ENCODE measurements around the gene DLG2.

Gene DLG2

DNA sequence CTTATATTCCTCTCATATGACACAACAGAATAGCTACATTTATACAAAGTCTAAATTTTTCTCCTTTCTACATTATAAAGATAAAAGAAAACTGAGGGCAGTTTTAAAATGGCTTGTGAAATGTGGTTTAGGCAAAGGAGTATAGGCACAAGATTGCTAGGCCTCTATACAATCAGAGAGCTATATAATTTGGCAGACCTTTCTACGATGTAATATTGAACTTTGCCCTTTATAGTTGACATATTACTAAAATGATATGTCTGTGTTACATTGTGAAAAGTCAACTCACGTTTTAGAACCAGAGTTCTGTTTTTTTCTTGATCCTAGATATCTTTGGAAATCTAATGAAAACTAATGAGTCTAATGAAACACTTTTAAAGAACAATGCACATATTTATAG lies 430.2 kb downstream of the DLG2 start:
- Mint-ChIP-seq H3K9me3 (peaks cover 31% of the 10 kb centered on the region), H3K4me1 (ENCODE audit: low read depth) (no peaks in the 10 kb centered on the region), H3K27me3 (ENCODE audit: low read depth) (no peaks in the 10 kb centered on the region), H3K36me3 (ENCODE audit: low read depth) (no peaks in the 10 kb centered on the region), H3K4me3 (no peak overlapping the region), H3K27ac (no peak overlapping the region)
- no peak for DNase-seq (ENCODE audit: low spot score)

- no peak for DNase-seq (ENCODE audit: low spot score)
- no peak overlapping the region for H3K27ac Mint-ChIP-seq
- no peaks in the 10 kb centered on the region for H3K4me1 Mint-ChIP-seq (ENCODE audit: low read depth)
- H3K9me3 Mint-ChIP-seq, result peaks cover 27% of the 10 kb centered on the region
- no peaks in the 10 kb centered on the region for H3K36me3 Mint-ChIP-seq (ENCODE audit: low read depth)
- H3K4me3 Mint-ChIP-seq, result no peak overlapping the region
- no peaks in the 10 kb centered on the region for H3K27me3 Mint-ChIP-seq (ENCODE audit: low read depth)
These were observed 431.2 kb downstream of the DLG2 start for GRCh38 chr11:85195934-85196333.

DNA sequence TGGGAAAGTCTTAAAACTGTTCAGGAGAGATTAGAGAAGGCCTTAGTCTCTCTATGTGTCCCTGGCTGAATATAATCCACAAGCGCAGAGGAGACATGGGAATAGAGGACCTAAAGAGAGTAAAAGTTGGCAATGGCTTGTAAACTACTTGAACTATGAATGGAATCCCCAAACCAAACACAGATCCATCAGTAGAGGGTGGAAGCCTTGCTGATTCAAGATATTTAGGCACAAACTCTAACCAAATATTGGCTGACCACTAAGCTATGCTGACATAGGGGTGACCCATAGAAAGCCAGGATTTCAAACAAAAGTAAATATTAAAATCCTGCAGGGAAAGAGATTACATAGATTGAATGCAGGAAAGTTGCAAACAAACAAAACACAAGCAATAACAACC lies 439.2 kb downstream of the DLG2 start:
- no peaks in the 10 kb centered on the region for H3K36me3 Mint-ChIP-seq (ENCODE audit: low read depth)
- H3K4me1 Mint-ChIP-seq (ENCODE audit: low read depth), result no peaks in the 10 kb centered on the region
- H3K9me3 Mint-ChIP-seq, result peaks cover 40% of the 10 kb centered on the region
- H3K27me3 Mint-ChIP-seq (ENCODE audit: low read depth), result no peaks in the 10 kb centered on the region
- H3K27ac Mint-ChIP-seq, result no peak overlapping the region
- no peak for DNase-seq (ENCODE audit: low spot score)
- H3K4me3 Mint-ChIP-seq, result no peak overlapping the region

- H3K9me3 Mint-ChIP-seq, result peaks cover 22% of the 10 kb centered on the region
These were observed 442.4 kb downstream of the DLG2 start for GRCh38 chr11:85184721-85185120.

GRCh38 chr11:85182441-85183387 lies 444.4 kb downstream of the DLG2 start:
- no peak overlapping the region for H3K27ac Mint-ChIP-seq
- no peaks in the 10 kb centered on the region for H3K4me1 Mint-ChIP-seq (ENCODE audit: low read depth)
- no peak for DNase-seq (ENCODE audit: low spot score)
- no peak overlapping the region for H3K4me3 Mint-ChIP-seq
- peaks cover 17% of the 10 kb centered on the region for H3K9me3 Mint-ChIP-seq
- H3K36me3 Mint-ChIP-seq (ENCODE audit: low read depth), result no peaks in the 10 kb centered on the region
- H3K27me3 Mint-ChIP-seq (ENCODE audit: low read depth), result no peaks in the 10 kb centered on the region

More at GRCh38 chr11:85184721-85185120, 442.4 kb downstream of the DLG2 start:
- no peaks in the 10 kb centered on the region for H3K4me1 Mint-ChIP-seq (ENCODE audit: low read depth)
- no peak overlapping the region for H3K4me3 Mint-ChIP-seq
- no peaks in the 10 kb centered on the region for H3K36me3 Mint-ChIP-seq (ENCODE audit: low read depth)
- no peaks in the 10 kb centered on the region for H3K27me3 Mint-ChIP-seq (ENCODE audit: low read depth)
- DNase-seq (ENCODE audit: low spot score), result no peak
- no peak overlapping the region for H3K27ac Mint-ChIP-seq

- H3K4me3 Mint-ChIP-seq, result no peak overlapping the region
These were observed 446.6 kb downstream of the DLG2 start for GRCh38 chr11:85180528-85180927.

GRCh38 chr11:85171648-85172257 lies 455.4 kb downstream of the DLG2 start:
- H3K36me3 Mint-ChIP-seq (ENCODE audit: low read depth), result no peaks in the 10 kb centered on the region
- no peaks in the 10 kb centered on the region for H3K4me1 Mint-ChIP-seq (ENCODE audit: low read depth)
- no peak overlapping the region for H3K4me3 Mint-ChIP-seq
- no peak overlapping the region for H3K27ac Mint-ChIP-seq
- DNase-seq (ENCODE audit: low spot score), result no peak
- peaks cover 20% of the 10 kb centered on the region for H3K9me3 Mint-ChIP-seq
- H3K27me3 Mint-ChIP-seq (ENCODE audit: low read depth), result no peaks in the 10 kb centered on the region

More at GRCh38 chr11:85180528-85180927, 446.6 kb downstream of the DLG2 start:
- Mint-ChIP-seq H3K27ac (no peak overlapping the region), H3K4me1 (ENCODE audit: low read depth) (no peaks in the 10 kb centered on the region), H3K27me3 (ENCODE audit: low read depth) (no peaks in the 10 kb centered on the region), H3K9me3 (peaks cover 2% of the 10 kb centered on the region), H3K36me3 (ENCODE audit: low read depth) (no peaks in the 10 kb centered on the region)
- no peak for DNase-seq (ENCODE audit: low spot score)

DNA sequence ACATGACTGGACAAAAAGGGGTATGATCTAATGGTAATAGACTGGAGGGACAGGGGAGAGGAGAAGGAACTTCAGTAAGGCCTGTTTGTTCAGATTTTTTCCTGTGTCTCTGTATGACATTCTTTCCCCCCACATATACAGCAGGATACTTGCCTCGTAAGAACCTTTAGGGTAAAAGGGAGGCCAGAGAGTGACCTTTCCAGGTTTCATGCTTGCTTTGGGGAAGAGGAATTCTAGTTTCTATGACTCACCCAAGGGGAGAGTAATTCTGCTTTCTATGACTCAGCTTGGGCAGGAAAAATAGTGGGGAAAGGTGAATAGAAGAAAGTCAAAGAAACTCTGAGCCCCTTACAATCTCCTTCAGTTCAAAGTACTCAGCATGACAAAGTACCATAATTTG lies 457.0 kb downstream of the DLG2 start:
- Mint-ChIP-seq H3K27me3 (ENCODE audit: low read depth) (no peaks in the 10 kb centered on the region), H3K9me3 (peaks cover 26% of the 10 kb centered on the region), H3K4me1 (ENCODE audit: low read depth) (no peaks in the 10 kb centered on the region), H3K27ac (no peak overlapping the region), H3K4me3 (no peak overlapping the region), H3K36me3 (ENCODE audit: low read depth) (no peaks in the 10 kb centered on the region)
- DNase-seq (ENCODE audit: low spot score), result no peak

GRCh38 chr11:85167471-85167870 lies 459.7 kb downstream of the DLG2 start:
- Mint-ChIP-seq H3K27ac (no peak overlapping the region), H3K9me3 (peaks cover 13% of the 10 kb centered on the region), H3K4me1 (ENCODE audit: low read depth) (no peaks in the 10 kb centered on the region), H3K36me3 (ENCODE audit: low read depth) (no peaks in the 10 kb centered on the region), H3K4me3 (no peak overlapping the region), H3K27me3 (ENCODE audit: low read depth) (no peaks in the 10 kb centered on the region)
- DNase-seq (ENCODE audit: low spot score), result no peak

- Mint-ChIP-seq H3K27ac (no peak overlapping the region), H3K4me1 (ENCODE audit: low read depth) (no peaks in the 10 kb centered on the region), H3K4me3 (no peak overlapping the region), H3K27me3 (ENCODE audit: low read depth) (no peaks in the 10 kb centered on the region), H3K9me3 (peaks cover 13% of the 10 kb centered on the region), H3K36me3 (ENCODE audit: low read depth) (no peaks in the 10 kb centered on the region)
- DNase-seq (ENCODE audit: low spot score), result no peak
These were observed 460.1 kb downstream of the DLG2 start for GRCh38 chr11:85167038-85167437.

DNA sequence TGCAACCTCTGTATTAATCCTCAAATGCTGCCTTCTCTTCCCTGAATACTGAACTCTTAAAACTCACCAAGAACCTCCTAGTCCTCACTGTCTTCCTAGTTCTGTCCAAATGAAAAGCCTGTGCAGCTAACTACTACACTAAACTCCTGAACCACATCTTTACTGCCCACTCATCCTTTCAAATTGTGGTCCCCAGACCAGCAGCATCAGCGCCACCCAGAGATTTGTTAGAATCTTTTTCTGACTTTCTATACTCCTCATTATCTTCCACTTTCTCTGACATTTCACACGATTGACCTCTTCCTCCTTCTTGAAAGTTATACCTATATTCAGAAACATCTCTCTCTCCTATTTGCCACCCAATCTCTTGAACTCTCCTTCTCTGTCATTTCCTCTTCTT lies 461.3 kb downstream of the DLG2 start:
- Mint-ChIP-seq H3K4me1 (ENCODE audit: low read depth) (no peaks in the 10 kb centered on the region), H3K9me3 (peaks cover 18% of the 10 kb centered on the region), H3K27me3 (ENCODE audit: low read depth) (no peaks in the 10 kb centered on the region), H3K4me3 (no peak overlapping the region), H3K36me3 (ENCODE audit: low read depth) (no peaks in the 10 kb centered on the region), H3K27ac (no peak overlapping the region)
- DNase-seq (ENCODE audit: low spot score), result no peak

DNA sequence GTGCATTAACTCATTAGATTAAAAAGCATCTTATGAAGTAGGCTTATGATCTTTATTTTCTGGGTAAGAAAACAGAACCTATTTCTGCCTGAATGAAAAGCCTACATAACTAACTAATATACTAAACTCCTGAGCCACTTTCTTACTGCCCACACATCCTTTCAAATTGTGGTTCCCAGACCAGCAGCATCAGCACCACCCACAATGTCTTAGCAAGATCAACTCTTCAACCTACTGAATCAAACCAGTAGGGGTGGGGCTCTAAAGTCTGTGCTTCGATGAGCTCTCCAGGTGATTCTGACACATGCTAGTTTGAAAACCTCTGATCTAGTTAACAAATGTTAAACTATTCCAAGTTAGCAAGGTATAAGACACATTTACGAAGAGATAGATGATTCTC lies 462.4 kb downstream of the DLG2 start:
- Mint-ChIP-seq H3K4me3 (no peak overlapping the region), H3K36me3 (ENCODE audit: low read depth) (no peaks in the 10 kb centered on the region), H3K9me3 (peaks cover 20% of the 10 kb centered on the region)

DNA sequence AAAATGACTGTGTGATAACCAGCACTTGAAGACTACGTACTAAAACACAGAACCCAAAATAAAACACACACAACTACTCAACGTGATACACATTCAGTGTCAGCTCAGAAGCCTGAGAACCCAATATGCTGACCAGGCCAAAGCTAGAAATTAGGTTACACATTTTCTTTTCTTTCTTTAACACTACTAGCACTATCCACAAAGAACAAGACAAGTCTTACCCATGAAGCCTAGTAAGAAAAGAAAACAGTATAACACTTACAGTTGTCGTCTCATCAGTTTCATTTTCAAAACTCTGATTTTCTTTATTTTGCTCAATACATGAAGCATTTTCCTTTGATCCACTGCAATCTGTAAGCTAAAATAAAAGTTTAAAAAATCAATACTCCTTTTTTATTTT lies 472.9 kb downstream of the DLG2 start:
- Mint-ChIP-seq H3K9me3 (peaks cover 23% of the 10 kb centered on the region), H3K36me3 (ENCODE audit: low read depth) (no peaks in the 10 kb centered on the region), H3K27ac (no peak overlapping the region), H3K4me1 (ENCODE audit: low read depth) (no peaks in the 10 kb centered on the region), H3K27me3 (ENCODE audit: low read depth) (no peaks in the 10 kb centered on the region), H3K4me3 (no peak overlapping the region)
- DNase-seq (ENCODE audit: low spot score), result no peak

More for the DNA sequence above, 462.4 kb downstream of the DLG2 start:
- Mint-ChIP-seq H3K27me3 (ENCODE audit: low read depth) (no peaks in the 10 kb centered on the region), H3K4me1 (ENCODE audit: low read depth) (no peaks in the 10 kb centered on the region), H3K27ac (no peak overlapping the region)
- DNase-seq (ENCODE audit: low spot score), result no peak

DNA sequence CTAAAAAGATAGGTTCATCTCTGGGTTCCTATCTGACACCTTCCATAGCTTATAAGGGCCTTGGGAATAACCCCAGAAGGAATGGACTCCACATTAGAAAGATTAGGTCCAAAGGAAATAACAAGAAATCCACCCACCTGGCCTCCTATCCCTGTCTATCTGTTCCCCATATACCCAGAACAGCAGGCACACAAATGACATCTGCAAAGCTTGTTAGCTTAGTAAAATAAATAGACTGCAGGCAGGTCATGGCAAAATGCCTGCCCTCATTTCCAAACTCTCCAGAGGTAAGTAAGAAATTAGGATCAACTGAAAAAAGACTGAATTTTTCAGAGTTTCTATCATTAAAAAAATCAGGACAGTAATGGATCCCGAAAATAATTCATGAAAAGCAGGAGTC lies 489.5 kb downstream of the DLG2 start:
- H3K27me3 Mint-ChIP-seq (ENCODE audit: low read depth), result no peaks in the 10 kb centered on the region
- H3K36me3 Mint-ChIP-seq (ENCODE audit: low read depth), result no peaks in the 10 kb centered on the region
- H3K9me3 Mint-ChIP-seq, result peaks cover 38% of the 10 kb centered on the region
- no peak overlapping the region for H3K27ac Mint-ChIP-seq
- no peaks in the 10 kb centered on the region for H3K4me1 Mint-ChIP-seq (ENCODE audit: low read depth)
- H3K4me3 Mint-ChIP-seq, result no peak overlapping the region
- no peak for DNase-seq (ENCODE audit: low spot score)

All from T-helper 2 cell treated with Interferon-gamma antibody and Interleukin-4, amounts not matched to agents 5 μg/mL and 100 μg/mL, for 36 hours (primary cell).